ENCODE measurements around the gene ARHGEF28.

- TF ChIP-seq CTCF (IDR thresholded peaks at IDR 0.05; ENCODE audit: borderline replicate concordance, extremely low read depth, low read length, poor library complexity, severe bottlenecking), result no peak
- TF ChIP-seq EZH2 (IDR thresholded peaks at IDR 0.05; ENCODE audit: borderline replicate concordance, low read depth, low read length, severe bottlenecking), result no peak
Observed at GRCh38 chr5:73823508-73823925, 197.5 kb downstream of the ARHGEF28 start.

All from DND-41 (cell line).